ENCODE results near the gene ARVCF.
A peak's percentile ranks its signal among the peaks of the same experiment; 100 is the strongest.

ARVCF gene

GRCh38 chr22:19998232-19998951 is 18.2 kb downstream of the ARVCF start:
- no peak for DNase-seq

GRCh38 chr22:19997561-19998231 is 18.9 kb downstream of the ARVCF start:
- DNase-seq, result no peak

- DNase-seq, result no peak
Observed at GRCh38 chr22:19996694-19997384, 19.8 kb downstream of the ARVCF start.

GRCh38 chr22:19995611-19996339 is 20.8 kb downstream of the ARVCF start:
- DNase-seq, result no peak

GRCh38 chr22:19994851-19995610 is 21.6 kb downstream of the ARVCF start:
- no peak for DNase-seq

- DNase-seq, result no peak
Observed at GRCh38 chr22:19993926-19994325, 22.7 kb downstream of the ARVCF start.

- no peak for DNase-seq
Observed at GRCh38 chr22:19992921-19993355, 23.7 kb downstream of the ARVCF start.

GRCh38 chr22:19992481-19992911 is 24.1 kb downstream of the ARVCF start:
- DNase-seq, result no peak

GRCh38 chr22:19991645-19992451 is 24.8 kb downstream of the ARVCF start:
- no peak for DNase-seq

GRCh38 chr22:19991395-19991644 is 25.3 kb downstream of the ARVCF start:
- DNase-seq, result no peak

- DNase-seq, result no peak
Observed at GRCh38 chr22:19990609-19991394, 25.8 kb downstream of the ARVCF start.

- DNase-seq, result no peak
Observed at GRCh38 chr22:19990188-19990587, 26.4 kb downstream of the ARVCF start.

- DNase-seq, result no peak
Observed at GRCh38 chr22:19989725-19990067, 26.9 kb downstream of the ARVCF start.

- no peak for DNase-seq
Observed at GRCh38 chr22:19988965-19989724, 27.5 kb downstream of the ARVCF start.

- DNase-seq, result no peak
Observed at GRCh38 chr22:19988331-19988808, 28.3 kb downstream of the ARVCF start.

- no peak for DNase-seq
Observed at GRCh38 chr22:19987394-19988306, 29.0 kb downstream of the ARVCF start.

GRCh38 chr22:19986410-19987341 is 29.9 kb downstream of the ARVCF start:
- DNase-seq, result peak; percentile 76

- DNase-seq, result no peak
Observed at GRCh38 chr22:19986011-19986409, 30.6 kb downstream of the ARVCF start.
